OCI-LY1 (cell line): ENCODE measurements around the gene GMPR.

Experiments used
- EZH2 ChIP-seq: fragments of 200-600 bp; sonication (generic), shearing (Covaris generic); IDR thresholded peaks from 2 replicates; pipeline ENCODE4 v1.8.0; 2017; ENCODE audit warnings: borderline replicate concordance, mixed run types, mild to moderate bottlenecking, antibody characterized with exemption, low read length, moderate library complexity, mixed read lengths
- TF ChIP-seq, protein P1 (sequence below): fragments of 200-600 bp; sonication (generic), shearing (Covaris generic); IDR thresholded peaks from 2 replicates; pipeline ENCODE4 v1.5.1; 2017; ENCODE audit warnings: mild to moderate bottlenecking, antibody characterized with exemption, low read length, moderate library complexity, mixed read lengths

DNA sequence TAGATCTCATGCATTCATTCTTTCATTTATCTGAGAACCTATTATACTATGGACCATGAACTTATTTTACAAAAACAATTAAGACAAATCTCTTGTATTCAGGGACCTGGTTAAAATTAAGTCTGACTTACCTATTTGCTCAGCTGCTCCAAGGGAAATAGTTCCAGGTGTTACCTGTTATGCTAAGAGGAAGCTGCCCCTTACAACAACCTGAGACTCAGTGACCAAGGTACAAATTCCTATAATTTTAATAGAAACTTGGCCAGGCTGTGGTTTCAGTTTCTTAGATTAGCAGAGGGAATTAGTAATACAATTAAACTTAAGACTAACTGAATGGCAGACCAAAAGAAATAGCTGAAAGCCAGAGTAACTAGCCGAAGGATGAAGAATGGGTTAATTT is 48.2 kb upstream of the GMPR start:
- TF ChIP-seq, protein P1, sequence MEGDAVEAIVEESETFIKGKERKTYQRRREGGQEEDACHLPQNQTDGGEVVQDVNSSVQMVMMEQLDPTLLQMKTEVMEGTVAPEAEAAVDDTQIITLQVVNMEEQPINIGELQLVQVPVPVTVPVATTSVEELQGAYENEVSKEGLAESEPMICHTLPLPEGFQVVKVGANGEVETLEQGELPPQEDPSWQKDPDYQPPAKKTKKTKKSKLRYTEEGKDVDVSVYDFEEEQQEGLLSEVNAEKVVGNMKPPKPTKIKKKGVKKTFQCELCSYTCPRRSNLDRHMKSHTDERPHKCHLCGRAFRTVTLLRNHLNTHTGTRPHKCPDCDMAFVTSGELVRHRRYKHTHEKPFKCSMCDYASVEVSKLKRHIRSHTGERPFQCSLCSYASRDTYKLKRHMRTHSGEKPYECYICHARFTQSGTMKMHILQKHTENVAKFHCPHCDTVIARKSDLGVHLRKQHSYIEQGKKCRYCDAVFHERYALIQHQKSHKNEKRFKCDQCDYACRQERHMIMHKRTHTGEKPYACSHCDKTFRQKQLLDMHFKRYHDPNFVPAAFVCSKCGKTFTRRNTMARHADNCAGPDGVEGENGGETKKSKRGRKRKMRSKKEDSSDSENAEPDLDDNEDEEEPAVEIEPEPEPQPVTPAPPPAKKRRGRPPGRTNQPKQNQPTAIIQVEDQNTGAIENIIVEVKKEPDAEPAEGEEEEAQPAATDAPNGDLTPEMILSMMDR, result no peak
- no peak for TF ChIP-seq EZH2
